ENCODE data around the gene OPRM1. TPM values are rescaled to one million over a fixed set of nuclear protein-coding genes. Genes with fewer than 3 reads are reported as not detected.

The OPRM1 gene
- total and polyA plus RNA-seq, 9 donors: not detected

DNA sequence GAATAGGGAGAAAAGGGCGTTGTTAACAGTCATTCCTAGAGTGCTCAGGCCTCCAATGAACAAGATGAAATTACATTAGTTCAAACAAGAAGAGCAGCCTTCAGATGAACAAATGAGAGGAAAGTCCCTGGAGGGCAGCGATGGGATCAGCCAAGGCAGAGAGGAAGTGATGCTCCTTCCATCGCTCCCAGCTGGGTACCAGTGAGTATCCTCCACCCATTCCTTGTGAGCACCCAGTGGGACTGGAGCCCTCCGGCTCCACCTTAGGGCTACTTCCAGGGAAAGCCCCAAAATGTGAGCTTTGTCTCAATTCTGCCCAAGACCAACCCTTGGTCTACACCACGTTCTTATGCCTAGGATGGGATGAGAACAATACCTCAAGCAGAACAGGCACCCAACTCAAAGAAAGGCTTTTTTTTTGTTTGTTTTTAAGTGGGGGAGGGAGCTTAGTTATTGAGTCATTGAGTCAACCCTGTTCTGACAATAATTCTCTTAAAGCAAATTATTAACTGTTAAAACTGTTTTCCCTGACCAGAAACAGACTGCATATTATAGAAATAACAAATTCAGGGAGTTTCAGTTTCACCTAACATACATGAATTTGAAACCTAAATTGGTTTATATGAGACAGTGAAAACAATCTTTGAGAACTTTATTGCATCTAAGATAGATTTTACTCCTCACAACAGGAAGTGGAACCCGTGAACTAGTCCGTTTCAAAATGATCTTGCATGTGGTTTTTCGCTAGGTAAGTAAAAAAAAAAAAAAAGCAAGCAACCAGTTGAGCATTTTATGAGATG lies 210.7 kb downstream of the OPRM1 start:
- H3K27ac ChIP-seq: no peak overlapping the region
- no peak for DNase-seq
- H3K36me3 ChIP-seq: no peaks in the 10 kb centered on the region
- H3K9me3 ChIP-seq: no peaks in the 10 kb centered on the region
- 79 to 90% (median 86%) methylated on average over 8 of the region's 8 CpGs for WGBS, 3 donors
- TF ChIP-seq CTCF (IDR thresholded peaks at IDR 0.05): no peak
- no peak for TF ChIP-seq EP300 (IDR thresholded peaks at IDR 0.05)
- TF ChIP-seq POLR2A (IDR thresholded peaks at IDR 0.05): no peak
- H3K4me1 ChIP-seq (ENCODE audit: insufficient read depth): no peaks in the 10 kb centered on the region
- H3K27me3 ChIP-seq: no peaks in the 10 kb centered on the region
- H3K4me3 ChIP-seq: no peak overlapping the region
- intact Hi-C loops (cut with DNase I): no loop called here

DNA sequence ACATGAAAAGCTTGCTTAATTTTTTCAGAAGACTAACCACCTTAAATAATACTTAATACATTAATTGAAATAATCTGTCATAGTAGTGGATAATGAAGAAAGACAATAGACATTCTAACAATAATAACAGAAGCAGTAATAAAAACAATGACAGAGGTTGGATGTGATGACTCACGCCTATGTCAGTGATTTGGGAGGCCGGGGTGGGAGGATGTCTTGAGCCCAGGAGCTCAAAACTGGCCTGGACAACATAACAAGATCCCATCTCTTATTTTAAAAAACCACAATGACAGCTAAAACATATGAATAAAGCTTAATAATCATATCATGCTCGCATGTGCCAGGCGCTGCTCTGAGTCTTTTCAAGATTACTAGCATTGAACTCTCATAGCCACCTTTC lies 212.1 kb downstream of the OPRM1 start:
- no peaks in the 10 kb centered on the region for H3K27me3 ChIP-seq
- no peak overlapping the region for H3K27ac ChIP-seq
- TF ChIP-seq CTCF (IDR thresholded peaks at IDR 0.05): no peak
- no peak for TF ChIP-seq POLR2A (IDR thresholded peaks at IDR 0.05)
- TF ChIP-seq EP300 (IDR thresholded peaks at IDR 0.05): no peak
- no peak for DNase-seq
- WGBS, 3 donors: 86 to 89% (median 88%) methylated on average over 4 of the region's 4 CpGs
- intact Hi-C loops (cut with DNase I): no loop called here
- H3K9me3 ChIP-seq: no peaks in the 10 kb centered on the region
- H3K4me3 ChIP-seq: no peak overlapping the region
- H3K36me3 ChIP-seq: no peaks in the 10 kb centered on the region
- H3K4me1 ChIP-seq (ENCODE audit: insufficient read depth): no peaks in the 10 kb centered on the region

GRCh38 chr6:154252678-154253077 lies 213.6 kb downstream of the OPRM1 start:
- 46 to 69% (median 51%) methylated on average over 3 of the region's 3 CpGs for WGBS, 3 donors
- Histone ChIP-seq H3K9me3 (no peaks in the 10 kb centered on the region), H3K27ac (no peak overlapping the region), H3K4me3 (no peak overlapping the region), H3K27me3 (no peaks in the 10 kb centered on the region), H3K36me3 (no peaks in the 10 kb centered on the region), H3K4me1 (ENCODE audit: insufficient read depth) (no peaks in the 10 kb centered on the region)
- intact Hi-C loops (cut with DNase I): no loop called here
- TF ChIP-seq CTCF (IDR thresholded peaks at IDR 0.05) (no peak), POLR2A (IDR thresholded peaks at IDR 0.05) (no peak), EP300 (IDR thresholded peaks at IDR 0.05) (no peak)
- DNase-seq: no peak

- no peak overlapping the region for H3K27ac ChIP-seq
- no peaks in the 10 kb centered on the region for H3K36me3 ChIP-seq
- no peaks in the 10 kb centered on the region for H3K27me3 ChIP-seq
- H3K9me3 ChIP-seq: no peaks in the 10 kb centered on the region
- H3K4me1 ChIP-seq (ENCODE audit: insufficient read depth): no peaks in the 10 kb centered on the region
- intact Hi-C loops (cut with DNase I): no loop called here
- TF ChIP-seq CTCF (IDR thresholded peaks at IDR 0.05): no peak
- no peak for TF ChIP-seq EP300 (IDR thresholded peaks at IDR 0.05)
- TF ChIP-seq POLR2A (IDR thresholded peaks at IDR 0.05): no peak
- H3K4me3 ChIP-seq: no peak overlapping the region
- no peak for DNase-seq
- WGBS, 3 donors: 85 to 97% (median 91%) methylated on average over 1 of the region's 1 CpG
Observed at GRCh38 chr6:154257067-154257466, 218.0 kb downstream of the OPRM1 start.

All from ovary (tissue), 9 donors.